NCI-H2227 (cell line): ENCODE data around the gene PTPRCAP.
"Not testable (repeated sequence)": the region's sequence is repeated elsewhere in the genome, so short reads cannot be mapped to it uniquely, and the experiment has no call there.

Experiments
- DNase-seq: peaks from one replicate; lab custom pipeline; 2025; ENCODE audit not compliant: unreplicated experiment; lab: John Stamatoyannopoulos, UW

The PTPRCAP gene

DNA sequence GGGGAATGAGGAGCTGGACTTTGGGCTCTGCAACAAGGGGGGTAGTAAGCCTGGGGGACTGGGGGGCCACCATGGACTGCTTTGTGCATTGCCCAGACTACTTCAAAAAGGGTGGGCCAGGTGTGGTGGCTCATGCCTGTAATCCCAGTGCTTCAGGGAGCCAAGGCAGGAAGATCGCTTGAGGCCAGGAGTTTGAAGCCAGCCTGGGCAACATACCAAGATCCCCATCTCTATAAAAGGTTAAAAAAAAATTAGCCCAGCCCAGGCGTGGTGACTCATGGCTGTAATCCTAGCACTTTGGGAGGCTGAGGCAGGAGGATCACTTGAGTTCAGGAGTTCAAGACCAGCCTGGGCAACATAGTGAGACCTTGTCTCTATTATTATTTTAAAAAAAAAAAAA, 28.0 kb upstream of the PTPRCAP start:
- not testable (repeated sequence) for DNase-seq

DNA sequence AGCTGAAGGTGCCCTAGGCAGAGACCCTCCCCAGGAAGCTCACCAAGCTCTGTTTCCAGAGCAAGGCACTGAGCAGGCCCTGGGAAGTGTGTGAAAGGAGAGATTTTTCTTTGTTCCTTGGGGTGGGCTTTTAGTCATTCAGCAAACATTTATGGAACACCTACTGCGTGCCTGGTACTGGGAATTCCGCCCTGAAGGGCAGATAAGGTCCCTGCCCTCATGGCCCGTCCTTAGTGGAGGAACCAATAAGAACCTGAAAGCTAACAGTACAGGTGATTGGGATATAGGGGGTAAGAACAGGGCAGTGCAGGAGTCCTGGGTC, 27.7 kb upstream of the PTPRCAP start:
- DNase-seq = no peak

DNA sequence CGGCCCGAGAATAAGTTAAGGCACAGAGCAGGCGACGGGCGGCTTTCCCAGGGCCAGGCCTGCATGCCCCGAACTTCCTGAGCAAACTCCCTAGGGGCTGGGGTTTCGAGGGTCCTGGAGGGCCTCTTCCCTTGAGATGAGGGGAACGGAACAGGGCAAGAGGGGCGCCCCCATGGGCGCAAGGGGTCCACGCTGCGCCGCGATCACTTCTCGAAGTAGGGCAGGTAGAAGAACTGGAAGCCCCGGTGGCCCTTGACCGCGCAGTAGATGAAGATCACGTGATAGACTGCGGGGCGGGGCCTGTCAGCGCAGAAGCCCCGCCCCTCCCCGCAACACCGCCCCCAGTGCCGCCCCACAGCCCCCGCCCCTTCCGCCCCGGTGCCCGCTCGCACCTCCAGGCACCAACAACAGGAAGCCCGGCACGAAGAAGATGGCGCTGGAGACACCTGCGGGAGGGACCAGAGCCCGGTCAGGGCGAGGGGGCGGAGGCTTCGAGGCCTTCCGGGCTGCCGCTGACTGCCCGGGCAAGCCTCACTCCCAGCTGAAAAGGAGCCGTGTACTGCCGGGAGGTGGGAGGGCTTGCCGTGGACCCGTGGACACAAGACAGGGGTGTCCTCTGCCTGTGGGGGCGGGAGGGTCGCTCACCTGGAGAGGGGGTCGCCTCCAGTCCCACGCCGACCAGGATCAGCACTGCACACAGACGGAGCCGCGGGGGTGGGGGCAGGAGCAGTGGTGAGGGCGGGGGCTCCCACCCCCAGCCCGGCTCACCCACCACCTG, 27.1 kb upstream of the PTPRCAP start:
- DNase-seq = peak; percentile 55

DNA sequence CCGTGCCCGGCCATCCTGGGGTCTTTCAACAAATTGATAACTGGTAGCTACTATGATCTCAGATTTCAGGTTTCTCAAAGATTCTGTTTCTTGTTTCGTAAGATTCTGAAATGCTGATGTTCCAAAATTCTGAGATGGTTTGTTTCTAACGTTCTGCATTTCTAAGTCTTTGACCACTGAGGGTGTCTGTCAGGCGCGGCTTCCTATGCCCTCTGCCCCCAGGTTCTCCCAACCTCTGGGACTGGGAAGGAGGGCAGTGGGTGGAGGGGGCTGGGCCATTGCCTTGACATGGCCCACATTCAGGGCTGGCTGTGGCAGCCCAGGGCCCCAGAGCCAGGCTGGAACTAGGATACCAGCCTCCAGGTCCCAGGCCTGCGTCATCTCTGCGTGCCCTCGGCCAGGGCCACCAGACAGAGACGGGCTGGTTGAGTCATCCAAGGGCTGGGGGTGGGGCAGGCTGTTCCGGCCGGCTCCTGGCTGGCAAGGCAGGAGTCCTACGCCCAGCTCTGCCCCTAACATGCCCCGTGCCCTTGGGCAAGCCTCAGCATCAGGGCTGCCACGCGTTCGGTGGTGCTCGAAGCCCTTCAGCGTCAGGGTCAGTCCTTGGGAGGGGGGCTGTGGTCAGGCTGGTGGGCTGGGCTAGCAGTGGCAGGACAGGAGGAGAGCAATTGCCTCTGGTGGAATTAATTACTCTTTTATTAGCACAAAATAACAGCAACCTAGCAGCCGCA, 26.4 kb upstream of the PTPRCAP start:
- DNase-seq = no peak

DNA sequence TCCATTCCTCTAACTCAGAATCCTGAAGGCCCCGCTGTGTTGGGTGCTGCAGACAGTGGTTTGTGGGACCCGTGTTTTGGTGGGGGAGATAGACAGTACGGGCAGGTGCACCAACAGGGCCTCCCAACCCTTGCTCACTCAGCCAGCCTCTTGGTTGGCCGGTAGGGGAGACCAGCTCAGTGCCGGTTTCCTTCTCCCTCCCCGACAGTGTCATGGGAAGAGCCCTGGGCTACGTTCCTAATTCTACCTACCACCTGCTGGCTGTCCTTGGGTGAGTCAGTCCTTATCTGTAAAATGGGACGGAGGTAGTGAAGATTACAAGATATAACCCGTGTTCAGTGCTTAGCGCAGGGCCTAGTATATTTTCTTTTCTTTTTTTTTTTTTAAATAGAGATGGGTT, 25.7 kb upstream of the PTPRCAP start:
- DNase-seq = no peak

DNA sequence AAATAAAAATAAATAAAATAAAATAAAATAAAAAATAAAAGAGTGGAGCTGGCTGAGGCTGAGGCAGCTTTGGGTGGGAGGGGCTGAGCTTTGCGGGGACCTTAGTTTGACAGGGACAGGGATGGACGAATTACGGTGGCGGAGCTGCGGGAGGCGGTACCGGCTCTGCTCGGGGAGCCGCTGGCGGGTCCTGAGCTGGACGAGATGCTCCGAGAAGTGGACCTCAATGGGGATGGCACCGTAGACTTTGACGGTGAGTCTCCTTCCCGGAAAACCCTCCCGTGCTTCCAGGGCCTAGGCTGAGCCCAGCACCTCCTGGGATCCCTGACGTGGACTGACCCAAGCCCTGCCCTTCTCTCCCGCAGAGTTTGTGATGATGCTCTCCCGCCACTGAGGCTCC, 20.8 kb upstream of the PTPRCAP start:
- no peak for DNase-seq

DNA sequence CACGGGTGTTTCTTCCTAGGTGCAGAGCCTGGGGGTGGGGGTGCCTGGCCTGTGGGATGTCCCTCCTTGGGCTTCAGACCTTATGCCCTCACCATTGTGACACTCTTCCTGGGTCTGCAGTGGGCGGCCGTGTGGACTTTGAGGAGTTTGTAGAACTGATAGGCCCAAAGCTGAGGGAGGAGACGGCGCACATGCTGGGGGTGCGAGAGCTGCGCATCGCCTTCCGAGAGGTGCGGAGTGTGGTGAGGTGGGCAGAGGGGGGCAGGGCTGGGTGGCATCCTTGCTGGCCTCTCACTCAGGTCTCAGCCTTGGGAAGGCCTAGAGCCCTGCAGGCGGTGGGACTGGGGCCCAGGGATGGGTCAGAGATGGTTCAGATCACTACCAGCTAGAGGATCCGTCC, 20.0 kb upstream of the PTPRCAP start:
- no peak for DNase-seq

DNA sequence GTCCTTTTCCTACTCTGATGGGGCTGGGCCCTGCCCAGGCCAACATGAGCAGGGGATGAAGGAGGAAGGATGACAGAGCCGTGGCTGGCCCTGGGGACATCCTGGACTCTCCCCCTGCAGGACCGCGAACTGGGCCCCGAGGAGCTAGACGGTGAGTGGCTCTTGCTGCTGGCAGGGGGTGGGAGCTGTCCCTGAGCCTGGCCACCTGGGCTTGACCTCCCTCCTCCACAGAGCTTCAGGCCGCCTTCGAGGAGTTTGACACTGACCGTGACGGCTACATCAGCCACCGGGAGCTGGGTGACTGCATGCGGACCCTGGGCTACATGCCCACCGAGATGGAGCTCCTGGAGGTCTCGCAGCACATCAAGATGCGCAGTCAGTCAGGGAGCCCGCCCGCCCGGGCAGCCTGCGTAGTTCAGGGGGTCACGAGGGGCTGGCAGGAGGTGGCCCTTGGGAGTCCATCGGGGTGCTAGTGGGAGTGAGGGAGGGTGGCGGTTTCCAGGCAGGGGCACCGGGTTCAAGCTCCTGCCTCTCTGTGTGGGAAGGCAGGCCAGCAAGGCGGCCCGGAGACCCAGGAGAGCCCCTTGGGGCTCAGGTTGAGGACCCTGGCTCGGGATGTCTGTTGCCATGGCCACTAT, 18.7 kb upstream of the PTPRCAP start:
- no peak for DNase-seq

DNA sequence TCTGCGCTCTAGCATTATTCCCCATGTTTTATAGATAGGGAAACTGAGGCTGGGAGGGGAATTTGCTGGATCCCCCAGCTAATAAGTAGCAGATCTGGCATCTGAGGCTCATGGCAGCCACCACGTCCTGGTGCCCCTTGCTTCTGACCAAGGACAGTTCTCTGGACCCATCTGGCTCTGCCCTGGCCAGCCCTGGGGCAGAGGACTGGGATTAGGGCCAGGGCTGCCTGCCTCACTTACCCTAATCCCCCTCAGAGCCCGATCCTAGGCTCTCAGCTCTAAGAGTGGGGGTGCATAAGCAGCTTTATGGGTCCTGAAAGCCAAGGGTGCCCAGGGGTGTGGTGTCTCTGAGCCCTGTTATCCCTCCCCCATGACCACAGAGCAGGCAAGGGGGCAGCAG, 17.6 kb upstream of the PTPRCAP start, which contains the start of gene CABP4:
CABP4 (plus strand) TSS at position 301 of the 400 bp plus-strand sequence; CDS start at position 371, 70 bp downstream.
- no peak for DNase-seq

DNA sequence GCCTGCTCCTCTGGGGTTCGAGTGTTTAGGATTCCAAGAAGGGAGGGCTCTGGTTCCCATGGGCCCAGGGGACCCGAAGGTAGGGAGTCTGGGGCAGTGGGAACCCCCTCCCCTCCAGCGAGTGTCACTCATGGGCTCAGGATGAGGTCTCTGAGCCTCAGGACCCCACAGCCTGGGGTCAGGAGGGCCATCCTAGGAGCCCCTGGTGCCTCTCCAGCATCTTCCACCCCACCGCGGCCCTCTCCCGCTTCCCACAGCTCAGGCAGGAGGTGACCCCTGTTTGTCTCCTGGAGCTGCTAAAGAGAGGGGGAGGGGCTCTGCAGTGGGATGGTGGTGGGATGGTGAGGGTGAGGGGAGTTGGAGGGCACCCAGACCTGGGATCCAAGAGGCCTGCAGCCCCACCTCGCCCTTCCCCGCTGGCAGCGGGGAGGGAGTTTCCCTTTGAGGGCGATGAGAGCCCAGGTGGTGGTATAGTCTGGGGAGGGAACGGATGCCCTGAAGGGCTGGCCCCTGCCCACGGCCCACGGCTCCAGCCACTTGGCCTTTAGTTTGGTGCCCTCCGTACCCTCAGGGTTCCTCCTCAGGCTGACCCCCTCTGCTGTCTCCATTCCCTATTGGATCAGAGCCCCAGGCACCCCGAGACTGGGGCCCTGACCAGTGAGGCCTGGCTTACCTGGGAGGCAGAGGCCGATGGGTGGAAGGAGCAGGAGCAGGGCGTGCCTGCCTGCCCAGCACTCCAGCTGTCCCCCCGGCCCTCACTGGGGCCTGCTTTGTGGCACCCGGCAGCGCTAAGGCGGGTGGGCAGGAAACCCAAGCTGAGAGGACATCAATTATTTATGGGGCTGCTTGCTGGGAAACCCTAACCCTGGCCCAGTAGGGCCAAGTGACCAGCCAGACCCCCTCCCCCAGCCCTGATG, 16.6 kb upstream of the PTPRCAP start:
- no peak for DNase-seq

DNA sequence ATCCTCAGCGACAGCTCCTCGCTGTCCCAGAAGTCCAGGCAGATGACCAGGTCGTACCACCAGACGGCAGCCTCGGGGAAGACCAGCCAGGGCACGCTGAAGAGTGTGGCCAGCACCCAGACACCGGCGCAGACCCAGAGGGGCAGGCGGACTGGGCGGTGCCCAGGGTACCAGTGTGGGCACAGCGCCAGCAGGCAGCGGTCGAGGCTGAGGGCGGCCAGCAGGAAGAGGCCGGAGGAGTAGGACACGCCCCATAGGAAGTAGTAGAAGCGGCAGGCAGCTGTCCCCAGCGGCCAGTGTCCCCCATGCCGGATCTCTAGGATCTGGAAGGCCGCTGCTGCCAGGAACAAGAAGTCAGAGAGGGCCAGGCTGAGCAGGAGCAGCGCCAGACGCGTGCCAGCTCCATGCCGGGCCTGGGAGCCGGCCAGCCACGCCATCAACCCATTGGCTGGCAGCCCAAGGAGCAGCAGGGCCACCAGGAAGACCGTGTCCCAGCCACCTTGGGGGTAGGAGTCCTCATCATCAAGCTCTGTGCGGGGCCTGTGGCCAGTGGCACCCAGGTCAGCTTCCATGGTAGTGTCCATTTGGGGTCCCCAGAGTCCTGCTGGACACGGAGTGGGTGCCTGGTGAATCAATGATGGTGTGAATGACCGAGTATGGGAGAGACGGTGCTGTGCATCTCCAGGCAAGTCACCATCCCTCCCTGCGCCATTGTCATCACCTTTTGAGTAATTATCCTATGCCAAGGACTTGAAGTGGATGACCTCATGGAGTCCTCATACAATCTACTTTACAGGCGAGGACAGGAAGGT, 14.9 kb upstream of the PTPRCAP start, which contains the start of gene GPR152:
GPR152 (minus strand) TSS at position 589 of the 812 bp plus-strand sequence; CDS start at position 584, 5 bp downstream.
- DNase-seq = no peak

DNA sequence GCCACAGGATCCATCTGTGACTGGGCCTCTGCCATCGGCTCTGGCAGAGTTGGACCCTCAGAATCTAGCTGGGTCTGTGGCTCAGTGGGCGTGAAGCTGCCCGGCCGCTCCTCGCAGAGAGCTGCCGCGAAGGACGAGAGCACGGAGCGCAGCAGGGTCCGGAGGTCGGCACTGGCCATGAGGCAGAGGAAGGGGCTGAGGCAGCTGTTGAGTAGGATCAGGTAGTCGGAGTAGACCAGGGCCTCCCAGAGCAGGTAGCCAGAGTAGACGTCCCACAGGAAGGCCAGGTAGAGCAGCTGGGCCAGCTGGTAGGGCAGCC, 14.1 kb upstream of the PTPRCAP start:
- no peak for DNase-seq

DNA sequence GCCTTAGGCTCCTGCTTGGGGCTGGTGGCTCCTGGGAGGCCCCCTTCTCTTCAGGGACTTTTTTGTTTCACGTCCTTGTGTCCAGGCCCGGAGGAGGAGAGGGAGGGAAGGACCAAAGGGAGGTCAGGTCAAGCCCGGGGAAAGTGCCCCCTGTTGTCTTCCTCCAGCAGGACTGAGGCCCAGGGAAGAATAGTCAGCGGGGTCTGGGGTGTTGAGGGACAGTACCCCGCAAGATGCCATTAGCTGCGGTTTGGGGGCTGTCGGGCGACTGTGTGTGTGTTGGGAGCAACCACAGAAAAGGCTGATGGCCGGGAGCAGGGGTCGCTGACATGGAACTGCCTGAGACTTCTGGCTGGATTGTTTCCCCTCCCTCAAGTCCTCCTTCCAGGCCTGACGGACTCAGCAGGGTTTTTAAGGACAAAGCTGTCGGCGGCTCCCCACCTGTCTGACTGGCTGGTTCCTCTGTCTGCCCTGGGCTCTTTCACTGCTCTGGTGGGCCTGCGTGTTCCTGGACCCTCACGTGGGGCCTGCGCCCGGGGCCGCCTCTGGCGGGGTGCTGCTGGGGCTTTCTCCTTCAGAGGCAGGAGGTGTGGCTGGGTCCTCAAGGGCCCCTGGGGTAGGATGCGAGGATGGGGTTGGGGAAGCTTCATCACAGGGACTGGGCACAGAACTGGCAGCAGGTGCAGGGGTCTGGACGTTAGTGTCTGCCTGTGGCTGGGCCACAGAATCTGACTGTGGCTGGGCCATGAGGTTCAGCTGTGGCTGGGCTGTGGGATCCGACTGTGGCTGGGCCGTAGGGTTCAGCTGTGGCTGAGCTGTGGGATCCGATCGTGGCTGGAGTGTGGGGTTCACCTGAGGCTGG, 13.5 kb upstream of the PTPRCAP start:
- no peak for DNase-seq

DNA sequence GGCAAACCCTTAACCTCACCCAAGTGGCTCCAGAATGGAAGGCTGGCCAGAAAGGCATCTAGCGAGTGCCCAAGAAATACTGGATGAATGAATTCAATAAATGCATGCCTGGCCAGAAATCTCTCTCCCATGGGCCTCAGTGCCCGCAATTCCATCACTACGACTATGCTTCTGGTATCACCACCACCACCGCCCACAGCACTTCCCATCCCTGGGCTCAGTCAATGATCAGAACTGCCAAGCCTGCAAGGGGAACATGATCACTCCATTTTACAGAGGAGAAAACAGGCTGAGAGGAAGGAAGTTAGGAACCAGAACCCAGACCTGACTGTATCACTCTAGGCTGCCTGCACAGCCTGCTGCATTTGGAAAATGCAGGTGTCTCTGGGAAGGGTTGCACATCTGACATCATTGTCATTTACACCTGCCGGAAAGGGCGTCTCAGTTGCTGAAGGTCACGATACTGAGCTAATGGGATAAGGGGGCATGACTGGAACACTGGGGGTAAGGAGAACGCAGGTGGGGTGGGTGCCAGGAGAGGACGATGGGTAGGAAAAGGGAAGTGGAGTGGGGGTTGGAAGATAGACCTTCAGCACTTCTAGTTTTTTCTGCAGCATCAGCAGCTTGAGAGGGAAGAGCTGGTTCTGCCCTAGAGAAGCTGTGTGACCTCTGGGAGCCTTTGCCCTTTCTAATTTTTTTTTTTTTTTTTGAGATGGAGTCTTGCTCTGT, 11.8 kb upstream of the PTPRCAP start:
- DNase-seq = no peak

DNA sequence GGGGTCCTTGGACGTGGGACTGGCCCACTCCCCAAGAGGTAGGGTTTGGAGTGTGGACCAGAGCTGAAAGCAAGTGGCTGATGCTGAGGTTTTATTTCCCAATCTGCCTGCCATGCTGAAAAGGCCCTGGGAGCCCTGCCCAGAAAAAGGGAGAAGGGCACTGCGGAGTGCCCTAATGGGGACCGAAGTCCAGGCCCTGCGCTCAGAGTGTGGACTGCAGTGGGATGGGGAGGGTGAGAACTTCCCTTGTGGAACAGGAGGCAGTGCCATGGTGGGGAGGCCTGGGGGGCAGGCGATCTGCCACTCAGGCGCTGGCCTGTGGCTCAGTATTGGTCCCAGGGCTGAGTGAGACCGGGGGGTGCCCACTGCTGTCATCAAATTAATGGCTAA, 10.7 kb upstream of the PTPRCAP start:
- no peak for DNase-seq

DNA sequence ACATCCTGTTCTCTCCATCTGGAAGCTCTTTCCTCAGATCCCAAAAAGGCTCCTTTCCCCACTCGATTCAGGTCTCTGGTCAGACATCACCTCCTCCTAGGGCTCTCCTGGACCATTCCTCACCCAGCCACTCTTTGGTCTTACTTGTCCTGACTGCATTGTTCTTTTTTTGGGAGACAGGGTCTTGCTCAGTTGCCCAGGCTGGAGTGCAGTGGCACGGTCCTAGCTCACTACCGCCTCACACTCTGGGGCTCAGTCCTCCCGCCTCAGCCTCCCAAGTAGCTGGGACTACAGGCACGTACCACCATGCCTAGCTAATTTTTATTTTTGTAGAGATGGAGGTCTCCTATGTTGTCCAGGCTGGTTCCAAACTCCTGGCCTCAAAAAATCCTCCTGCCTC, 8.0 kb upstream of the PTPRCAP start:
- DNase-seq = no peak

DNA sequence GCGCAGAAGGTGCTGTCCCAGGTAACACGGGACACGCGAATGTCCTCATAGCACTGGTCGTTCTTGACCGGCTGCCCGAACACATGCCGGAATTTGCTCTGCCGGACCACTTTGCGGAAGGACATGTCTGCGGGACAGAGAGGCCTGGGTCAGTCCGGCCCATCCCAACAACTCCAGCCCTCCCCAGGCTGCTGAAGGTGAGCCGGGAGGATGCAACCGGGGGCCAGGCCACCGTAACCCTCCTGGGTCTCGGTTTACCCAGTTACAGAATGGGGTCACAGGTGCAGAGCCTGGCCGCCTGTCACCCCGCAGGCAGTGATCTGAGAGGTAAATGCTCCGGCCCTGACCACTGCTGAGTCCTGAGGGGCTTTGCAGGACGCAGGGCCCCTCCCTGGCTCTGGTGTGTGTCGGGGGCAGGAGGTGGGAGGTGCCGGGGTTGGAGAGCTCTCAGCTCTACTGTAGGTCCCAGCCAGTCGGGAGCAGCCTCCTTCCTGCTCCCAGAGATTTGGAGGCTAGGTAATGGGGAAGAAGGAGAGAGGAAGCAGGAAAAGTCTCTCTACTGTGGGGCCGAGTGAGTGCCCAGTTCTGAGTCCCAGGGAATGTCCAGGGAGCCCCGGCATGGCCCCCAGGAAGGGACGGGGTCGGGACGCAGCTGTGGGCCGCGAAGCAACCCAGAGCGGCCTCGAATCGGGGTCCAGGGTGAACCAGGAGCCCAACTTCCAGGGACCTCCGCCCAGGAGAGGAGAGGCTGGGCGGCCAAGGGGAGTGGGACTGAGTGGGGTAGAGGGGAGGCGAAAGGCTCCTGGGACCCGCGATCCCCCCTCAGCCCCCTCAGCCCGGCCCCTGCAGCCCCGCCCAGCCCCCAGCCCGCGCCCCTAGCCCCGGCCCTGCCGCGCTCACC, 5.3 kb upstream of the PTPRCAP start:
- DNase-seq = no peak
